Occipital lobe (tissue), 2 donors: ENCODE results near the gene GABARAPL2. TPM values are rescaled to one million over a fixed set of nuclear protein-coding genes. Genes with fewer than 3 reads are reported as not detected.
A peak's percentile ranks its signal among the peaks of the same experiment; 100 is the strongest.
"Not testable (repeated sequence)": the region's sequence is repeated elsewhere in the genome, so short reads cannot be mapped to it uniquely, and the experiment has no call there.

Experiments used
- DNase-seq: peaks from one replicate; lab custom pipeline; 2025; lab: John Stamatoyannopoulos, UW
- total RNA-seq: library from RNA; depleted of rRNA; stranded (reverse); fragments of >200 nt; gene quantifications from one replicate; pipeline ENCODE4 v1.2.3, GENCODE V29; 2014

Gene GABARAPL2
- total RNA-seq, 1 donor from 2014 or later, result 80.3 TPM

- peak; percentile 16 for DNase-seq
These were observed 25.0 kb downstream of the GABARAPL2 start for GRCh38 chr16:75590920-75591843.

DNA sequence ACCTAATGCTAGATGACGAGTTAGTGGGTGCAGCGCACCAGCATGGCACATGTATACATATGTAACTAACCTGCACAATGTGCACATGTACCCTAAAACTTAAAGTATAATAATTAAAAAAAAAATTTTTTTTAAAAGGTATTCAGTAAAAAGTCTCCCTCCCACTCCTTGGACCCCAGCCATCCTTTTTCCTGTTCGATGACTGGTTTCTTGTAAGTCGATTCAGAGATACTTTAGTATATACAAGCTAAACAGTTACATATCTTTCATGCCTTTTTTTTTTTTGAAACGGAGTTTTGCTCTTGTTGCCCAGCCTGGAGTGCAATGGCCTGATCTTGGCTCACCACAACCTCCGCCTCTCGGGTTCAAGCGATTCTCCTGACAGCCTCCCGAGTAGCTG lies 25.7 kb downstream of the GABARAPL2 start:
- DNase-seq, result not testable (repeated sequence)

DNA sequence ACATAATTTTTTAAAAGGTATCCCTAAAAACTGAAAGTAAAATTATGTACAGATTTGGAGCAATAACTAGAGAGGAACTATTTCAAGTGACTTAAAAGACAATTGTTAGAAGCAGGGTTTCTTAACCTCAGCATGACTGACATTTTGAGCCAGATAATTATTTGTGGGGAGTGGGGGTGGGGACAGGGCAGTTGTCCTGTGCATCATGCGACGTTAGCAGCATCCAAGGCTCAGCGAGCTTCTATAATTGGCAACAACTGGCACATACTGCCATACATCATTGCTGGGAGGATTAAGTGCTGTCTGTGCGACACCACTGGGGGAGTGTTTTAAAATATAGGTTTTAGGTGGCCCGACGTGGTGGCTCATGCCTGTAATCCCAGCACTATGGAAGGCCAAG lies 27.1 kb downstream of the GABARAPL2 start:
- no peak for DNase-seq

DNA sequence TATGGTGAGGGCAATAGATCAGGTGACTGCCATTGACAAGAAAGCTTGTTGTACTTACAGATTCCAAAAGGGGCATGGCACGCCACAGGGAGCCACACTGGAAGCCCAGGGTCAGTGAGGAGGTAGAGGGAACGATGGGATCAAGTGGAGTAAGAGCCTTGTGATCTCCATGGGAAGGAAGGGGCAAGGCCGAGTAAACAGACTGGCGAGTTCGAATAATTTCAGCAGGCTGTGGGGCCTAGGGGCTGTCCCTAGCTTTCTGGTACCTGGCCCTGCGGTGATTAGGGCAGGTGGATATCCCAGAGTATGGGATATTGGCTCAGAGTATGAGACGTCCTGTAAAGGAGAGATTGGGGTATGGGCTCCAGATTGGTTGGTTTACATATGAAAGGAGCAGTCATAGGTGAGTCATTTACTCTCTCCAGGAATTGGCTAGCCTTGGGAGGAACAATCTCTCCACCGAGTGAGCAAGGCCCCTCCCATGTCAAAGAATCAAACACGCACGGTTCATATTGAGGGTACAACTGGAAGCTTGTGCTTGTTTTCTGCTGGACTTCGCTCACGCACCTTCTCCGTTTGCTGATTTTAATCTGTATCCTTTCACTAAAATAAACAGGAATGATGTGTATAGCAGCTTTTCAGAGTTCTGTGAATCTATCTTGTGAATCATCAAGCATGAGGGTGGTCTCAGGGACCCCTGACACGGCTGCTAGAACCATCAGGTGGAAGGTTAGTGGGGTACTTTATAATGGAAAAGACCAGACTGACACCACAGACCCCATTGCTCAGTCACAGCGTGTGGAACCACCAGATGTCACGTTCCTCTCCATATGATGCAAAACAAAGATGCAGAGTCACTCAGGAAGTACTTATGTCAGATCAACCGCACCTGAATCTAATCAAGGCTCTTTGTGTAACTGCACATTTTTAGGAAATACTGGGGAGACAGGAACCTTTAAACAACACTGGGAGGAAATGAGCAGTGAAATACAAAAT lies 27.9 kb downstream of the GABARAPL2 start:
- DNase-seq, result no peak

- no peak for DNase-seq
These were observed 33.5 kb downstream of the GABARAPL2 start for GRCh38 chr16:75599452-75600277.

DNA sequence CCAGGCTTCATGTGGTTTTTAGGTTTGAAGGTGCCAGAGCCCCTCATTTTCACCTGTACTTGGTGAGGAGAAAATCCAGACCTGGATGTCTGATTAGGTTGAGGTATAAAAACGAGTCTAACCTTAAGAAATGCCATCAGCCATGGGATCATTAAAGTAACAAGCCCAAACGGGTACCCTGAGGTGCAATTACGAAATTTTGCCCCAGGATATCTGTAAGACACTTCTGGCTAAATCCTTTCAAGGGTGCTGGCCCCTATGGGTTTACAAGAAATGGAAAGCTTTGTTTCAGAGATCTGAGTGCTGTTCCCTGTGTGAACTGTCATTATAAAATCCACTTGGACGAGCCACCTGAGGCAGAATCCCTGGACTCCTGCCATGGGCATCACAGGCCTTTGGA lies 37.1 kb downstream of the GABARAPL2 start:
- DNase-seq, result no peak

DNA sequence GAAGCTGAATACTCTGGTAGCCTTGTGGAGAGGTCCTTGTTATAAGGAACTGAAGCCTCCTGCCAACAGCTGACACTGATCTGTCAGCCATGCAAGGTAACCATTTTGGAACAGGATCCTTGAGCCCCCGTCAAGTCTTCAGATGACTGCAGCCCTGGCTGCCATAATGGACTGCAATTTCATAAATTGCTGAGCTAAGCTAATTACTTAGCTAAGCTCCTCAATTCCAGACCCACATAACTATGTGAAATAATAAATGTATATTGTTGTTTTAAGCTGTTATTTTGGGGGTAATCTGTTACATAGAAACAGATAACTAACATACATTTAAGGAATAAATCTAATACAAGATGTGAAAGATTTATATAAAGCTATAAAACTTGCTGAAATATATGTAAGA lies 40.3 kb downstream of the GABARAPL2 start:
- no peak for DNase-seq

- DNase-seq, result no peak
These were observed 48.1 kb downstream of the GABARAPL2 start for GRCh38 chr16:75614066-75614897.

DNA sequence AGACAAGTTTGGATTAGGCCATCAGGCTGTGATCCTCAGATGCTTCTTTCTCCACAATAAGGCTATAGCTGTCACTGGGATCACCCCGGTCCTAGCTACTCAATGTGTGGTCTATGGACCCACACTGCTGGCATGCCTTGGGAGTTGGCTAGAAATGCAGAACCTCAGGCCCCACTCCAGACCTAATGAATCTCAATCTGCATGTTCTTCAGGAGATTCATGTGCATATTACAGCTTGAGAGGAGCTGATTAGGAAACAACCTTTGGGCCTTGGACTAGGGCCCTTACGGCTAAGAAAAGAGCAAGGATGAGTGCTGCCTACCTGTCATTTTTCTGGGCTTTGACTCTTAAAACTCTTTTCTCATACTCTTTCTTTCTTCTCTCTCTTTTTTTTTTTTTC lies 49.4 kb downstream of the GABARAPL2 start:
- no peak for DNase-seq

DNA sequence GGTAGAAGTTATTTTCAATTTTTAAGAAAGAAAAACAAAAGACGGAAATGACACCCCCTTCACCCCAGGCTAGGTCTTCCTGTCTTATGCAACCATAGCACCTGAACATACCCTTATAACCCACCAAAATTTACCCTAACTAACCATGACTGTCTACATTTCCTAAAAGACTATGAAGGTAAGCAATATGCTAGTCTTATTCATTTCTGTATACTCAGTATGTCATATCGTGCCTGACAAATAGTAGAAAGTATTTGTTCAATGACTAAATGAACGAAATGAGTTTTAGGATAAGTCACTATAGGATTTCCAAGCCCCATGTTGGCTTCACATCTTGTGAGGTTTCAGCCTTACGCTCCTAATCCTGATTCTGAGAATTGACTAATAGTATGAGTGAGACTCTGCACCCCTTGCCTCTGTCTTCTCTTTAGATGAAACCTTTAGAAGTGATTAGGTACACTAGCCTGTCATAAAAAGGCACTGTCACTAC lies 50.4 kb downstream of the GABARAPL2 start:
- DNase-seq, result no peak

DNA sequence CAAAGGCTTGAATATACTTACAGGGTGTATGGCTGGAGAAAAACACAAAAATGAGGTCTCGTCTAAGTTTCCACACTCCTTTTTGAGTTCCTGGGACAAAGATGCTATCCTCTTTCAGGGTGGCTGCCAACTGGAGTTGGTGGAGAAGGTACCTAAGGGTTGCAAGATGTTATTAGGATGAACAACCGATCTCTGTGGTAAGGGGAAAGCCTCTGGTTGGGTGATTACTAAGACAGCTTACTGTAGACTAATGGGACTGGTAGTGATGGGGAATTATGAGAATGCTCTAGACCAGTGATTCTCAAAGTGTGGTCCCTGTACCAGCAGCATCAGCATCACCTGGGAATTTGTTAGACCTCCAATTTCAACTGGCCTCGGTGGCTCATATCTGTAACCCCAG lies 50.9 kb downstream of the GABARAPL2 start:
- DNase-seq, result no peak

DNA sequence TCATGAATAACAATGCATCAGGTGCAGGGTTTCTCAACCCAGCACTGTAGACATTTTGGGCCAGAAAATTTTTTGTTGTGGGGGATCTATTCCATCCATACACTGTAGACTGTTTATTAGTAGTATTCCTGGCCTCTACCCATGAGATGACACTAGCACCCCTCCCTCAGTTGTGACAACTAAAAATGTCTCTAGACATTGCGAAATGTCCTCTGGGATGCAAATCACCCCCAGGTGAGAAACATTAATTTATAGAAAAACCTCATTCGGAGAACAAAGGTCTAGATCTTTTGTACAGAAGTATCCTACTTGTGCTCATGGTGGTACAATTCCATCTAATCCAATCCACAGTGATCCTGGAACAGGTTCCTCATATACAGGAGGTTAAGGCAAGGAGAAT lies 52.6 kb downstream of the GABARAPL2 start:
- no peak for DNase-seq

GRCh38 chr16:75620326-75621169 lies 54.4 kb downstream of the GABARAPL2 start:
- DNase-seq, result no peak

DNA sequence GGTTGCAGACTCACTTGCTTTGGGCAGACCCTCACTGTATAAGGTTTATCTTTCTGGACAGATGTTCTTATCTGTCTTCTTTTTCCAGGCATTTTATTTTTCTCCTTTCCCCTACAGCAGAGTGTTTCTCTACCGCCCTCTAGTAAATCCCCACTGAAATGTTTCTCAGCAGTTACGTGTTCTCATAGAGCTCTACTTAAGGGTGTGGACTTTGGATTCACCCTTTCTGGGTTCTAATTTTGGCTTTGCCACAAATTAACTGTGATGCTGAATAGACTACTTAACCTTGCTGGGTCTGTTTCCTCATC lies 54.9 kb downstream of the GABARAPL2 start:
- DNase-seq, result no peak

DNA sequence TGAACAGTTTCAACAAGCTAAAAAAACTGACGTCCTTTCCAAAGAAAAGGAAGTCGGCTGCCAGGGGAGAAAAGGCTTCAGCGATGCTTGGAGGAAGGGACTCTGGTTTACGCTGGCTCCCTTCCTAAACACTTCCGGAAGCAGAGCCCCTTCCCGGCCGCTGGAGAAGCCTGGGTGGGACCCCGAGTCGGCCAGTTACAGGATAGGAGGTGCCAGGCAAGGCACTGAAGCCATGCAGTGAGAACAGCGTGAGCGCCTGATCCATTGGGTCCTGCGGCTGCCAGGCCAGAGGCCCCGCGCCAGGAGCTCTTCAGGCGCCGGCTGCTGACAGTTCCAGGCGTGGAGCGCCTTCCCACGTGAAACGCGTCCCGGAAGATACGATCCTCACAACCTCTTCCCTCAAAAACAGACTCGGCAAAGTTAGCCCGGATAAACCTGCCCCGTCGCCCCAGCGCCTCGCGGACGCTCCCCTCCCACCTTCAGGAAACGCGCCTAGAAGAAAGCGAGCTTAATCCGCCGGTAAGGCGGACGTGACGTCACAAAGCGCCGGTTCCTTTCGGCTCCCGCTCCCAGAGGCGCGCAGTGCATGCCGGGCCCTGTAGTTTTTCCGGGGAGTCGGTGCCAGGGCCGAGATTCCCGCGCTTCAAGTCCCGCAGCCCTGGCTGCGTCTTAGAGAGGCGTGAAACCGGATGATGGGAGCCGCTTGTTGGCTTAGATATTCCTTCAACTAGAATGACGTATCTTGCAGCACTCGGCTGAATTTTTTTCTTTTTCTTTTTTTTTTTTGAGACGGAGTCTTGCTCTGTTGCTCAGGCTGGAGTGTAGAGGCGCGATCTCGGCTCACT lies 56.8 kb downstream of the GABARAPL2 start, which contains the start of gene ADAT1:
ADAT1 (minus strand) TSS at position 521 of the 845 bp plus-strand sequence. CDS start 2,482 bp downstream, outside the sequence.
- DNase-seq, result peak; percentile 94

DNA sequence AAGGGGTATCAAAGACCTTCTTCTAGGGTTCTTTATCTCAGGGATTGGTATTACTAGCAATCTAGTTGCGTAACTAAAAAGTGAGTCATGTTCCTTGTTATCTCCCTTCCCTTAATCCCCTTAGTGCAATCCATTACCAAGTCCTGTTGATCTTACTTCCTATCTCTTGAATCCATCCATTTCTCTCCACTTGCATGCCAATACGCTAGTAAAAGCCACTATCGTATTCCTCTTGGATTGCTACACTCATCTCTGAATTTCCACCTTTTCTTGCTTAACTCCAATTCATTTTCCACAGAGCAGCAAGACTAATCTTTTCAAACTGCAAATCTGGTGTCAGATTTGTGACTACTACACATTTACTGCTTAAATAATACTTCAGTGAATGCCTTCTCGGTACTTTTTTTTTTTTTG lies 58.7 kb downstream of the GABARAPL2 start:
- DNase-seq, result no peak

DNA sequence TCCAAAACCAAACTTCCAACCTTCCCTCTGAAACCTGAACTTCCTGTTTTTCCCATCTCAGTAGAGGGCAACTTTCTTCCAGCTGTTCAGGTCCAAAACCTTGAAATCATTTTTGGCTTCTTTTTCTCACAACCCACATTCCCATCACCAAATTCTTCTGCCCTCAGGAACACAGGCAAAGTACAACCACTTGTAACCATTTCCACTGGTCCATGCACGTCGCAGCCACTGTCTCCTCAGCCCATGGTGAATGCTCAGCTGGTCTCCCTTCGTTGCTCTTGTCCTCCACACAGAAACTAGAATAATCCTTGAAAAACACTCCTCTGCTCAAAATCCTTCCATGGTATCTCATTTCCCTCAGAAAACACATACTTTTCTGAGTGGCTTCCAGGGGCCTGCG lies 60.6 kb downstream of the GABARAPL2 start:
- DNase-seq, result no peak
